ENCODE measurements around the gene OIP5. TPM values are rescaled to one million over a fixed set of nuclear protein-coding genes. Genes with fewer than 3 reads are reported as not detected.
"Not testable (repeated sequence)": the region's sequence is repeated elsewhere in the genome, so short reads cannot be mapped to it uniquely, and the experiment has no call there.

OIP5 gene
- 3.2 TPM for total RNA-seq

DNA sequence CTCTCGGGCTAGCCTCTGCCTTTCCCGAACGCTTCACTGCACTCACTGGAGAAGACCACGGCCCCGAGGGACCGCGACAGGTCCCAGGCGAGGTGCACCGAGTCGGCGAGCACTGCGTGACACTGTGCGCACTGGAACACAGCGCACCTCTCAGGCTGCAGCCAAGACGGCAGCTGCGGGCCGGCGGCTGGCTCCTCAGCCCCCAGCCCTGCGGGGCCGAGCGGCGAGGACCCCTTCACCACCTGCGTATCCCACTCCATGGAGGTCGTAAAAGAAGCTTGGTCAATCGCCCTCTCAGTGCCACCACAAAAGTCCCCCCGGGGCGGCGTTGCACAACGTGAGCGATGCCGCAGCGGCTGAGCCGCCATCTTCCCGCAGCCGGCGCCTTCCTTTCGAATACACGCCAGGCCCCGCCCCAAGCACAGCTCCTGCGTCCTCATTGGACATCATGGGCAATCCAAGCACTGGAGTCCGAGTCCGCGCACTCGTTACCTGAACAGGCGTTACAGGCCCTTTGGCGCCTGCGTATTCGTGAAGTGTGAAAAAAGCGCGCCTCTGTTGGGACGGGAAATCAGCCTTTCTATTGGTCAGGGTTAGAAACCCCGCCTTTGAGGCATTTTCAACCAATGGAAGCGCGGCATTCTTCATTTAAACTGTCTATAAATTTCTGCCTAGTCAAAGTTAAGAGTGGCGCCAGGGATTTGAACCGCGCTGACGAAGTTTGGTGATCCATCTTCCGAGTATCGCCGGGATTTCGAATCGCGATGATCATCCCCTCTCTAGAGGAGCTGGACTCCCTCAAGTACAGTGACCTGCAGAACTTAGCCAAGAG is at the start of gene OIP5, which contains the start of gene NUSAP1:
OIP5 (minus strand) TSS at position 398 of the 832 bp plus-strand sequence; CDS start at position 368, 30 bp downstream.
NUSAP1 (plus strand) TSS at position 688 of the 832 bp plus-strand sequence; CDS start at position 765, 77 bp downstream.
- DNase-seq: peak; percentile 99

DNA sequence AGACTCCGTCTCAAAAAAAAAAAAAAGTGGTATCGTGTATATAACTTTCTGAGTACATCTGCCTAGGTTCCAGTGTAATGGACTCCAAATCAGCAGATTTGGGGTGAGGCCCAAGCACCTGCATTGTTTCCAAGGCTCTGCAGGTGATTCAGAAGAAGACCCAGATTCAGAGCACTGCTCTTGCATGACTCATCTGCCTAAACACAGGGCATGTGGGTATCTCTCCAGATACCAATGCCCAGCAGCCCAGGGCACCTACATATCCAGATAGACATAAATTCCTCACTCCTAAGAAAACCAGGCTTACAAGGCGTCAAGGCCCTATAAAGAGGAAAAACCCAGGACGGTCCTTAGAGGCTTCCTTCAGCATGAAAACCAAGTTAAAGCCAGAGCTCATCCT is 45.6 kb upstream of the OIP5 start:
- no peak for DNase-seq

DNA sequence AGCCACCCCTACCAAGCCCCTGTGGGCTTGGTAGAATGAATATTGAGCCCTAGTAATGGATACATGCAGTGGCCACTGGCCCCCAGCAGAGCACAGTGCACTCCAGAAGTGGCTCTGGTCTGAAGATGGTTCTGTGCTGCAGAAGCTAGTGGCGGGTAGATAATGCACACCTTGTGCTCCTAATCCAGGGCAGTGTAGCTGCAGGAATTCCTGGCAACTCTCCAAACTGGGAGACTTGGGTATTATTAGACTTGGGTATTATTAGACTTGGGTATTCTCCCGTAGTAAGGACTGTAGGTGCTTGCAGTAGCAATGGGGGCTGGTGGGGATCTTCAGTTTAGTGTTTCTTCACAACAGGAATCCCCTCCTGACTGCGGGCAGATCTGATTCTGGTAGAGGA is 35.0 kb upstream of the OIP5 start:
- DNase-seq: no peak

DNA sequence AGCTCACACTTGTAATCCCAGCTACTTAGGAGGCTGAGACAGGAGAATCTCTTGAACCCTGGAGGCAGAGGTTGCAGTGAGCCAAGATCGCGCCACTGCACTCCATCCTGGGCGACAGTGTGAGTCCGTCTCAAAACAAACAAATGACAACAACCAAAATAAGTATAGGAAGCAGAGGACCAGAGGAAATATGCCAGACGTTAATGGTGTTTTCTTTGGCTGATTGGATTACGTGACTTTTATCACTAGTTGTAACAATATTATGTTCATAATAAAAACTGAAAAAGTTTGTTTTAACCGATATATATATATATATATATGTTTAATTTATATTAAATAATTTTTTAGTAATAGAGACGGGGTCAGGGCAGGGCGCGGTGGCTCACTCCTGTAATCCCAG is 22.0 kb upstream of the OIP5 start:
- no peak for DNase-seq

DNA sequence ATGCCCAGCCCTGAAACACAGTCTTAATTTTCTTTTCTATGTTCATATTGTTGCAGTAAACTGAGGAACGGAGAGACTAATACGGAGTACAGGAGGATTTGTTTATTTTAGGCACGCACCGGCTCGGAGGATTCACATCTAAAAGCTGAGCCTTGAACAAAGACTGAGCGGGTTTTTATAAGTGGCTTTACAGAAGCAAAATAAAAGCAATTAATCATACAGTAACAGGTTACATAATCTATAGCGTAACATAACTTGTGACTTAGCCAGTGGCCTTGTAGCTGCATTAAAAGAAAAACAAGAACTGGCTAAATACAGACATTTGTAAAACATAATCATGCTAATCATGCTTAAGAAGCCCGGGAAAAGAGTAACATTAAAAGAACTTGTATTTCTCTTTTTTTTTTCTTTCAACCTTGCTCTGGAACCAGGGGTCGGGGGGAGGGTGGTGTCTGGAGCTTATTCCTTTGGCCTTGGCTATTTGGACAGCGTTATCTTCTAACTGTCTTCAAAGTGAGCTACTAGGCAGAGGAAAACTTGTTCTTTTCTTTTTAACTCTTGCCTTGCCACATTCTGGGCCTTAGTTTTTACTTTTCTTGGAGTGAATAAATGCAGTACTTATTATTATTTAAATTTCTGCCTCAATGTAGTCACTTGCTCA is 17.8 kb upstream of the OIP5 start:
- no peak for DNase-seq

DNA sequence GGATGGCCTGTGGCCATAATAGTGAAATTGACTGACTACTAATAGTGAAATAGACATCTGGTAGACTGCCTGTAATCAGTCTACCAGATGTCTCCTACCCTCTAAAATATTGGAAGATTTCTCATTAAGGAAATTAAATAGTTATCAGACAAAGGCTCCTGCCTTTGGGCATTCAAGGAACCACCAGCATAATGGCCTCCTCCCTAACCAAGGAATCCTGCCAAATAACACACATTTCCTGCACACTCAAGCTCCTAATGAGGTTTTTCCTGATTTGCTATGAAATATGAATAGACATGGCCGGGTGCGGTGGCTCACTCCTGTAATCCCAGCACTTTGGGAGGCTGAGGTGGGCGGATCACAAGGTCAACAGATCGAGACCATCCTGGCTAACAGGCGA is 14.8 kb upstream of the OIP5 start:
- no peak for DNase-seq

DNA sequence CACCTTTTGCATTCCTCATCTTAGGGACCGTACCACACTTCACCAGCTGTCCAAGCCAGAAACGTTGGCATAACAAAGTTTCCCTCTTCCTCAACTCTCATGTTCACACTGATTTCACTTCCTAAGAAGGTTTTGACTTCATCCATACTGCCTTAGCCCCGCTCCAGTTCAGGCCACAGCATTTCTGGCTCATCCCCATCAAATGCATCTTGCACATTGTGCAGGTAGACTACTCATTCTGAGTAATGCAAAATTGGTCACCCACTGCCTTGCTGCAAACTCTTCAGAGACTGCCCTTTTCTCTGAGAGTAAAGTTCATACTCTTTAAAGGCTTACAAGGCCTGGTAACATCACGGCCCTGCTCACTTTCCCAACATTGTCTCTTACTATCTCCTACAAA is 9.1 kb upstream of the OIP5 start:
- no peak for DNase-seq

DNA sequence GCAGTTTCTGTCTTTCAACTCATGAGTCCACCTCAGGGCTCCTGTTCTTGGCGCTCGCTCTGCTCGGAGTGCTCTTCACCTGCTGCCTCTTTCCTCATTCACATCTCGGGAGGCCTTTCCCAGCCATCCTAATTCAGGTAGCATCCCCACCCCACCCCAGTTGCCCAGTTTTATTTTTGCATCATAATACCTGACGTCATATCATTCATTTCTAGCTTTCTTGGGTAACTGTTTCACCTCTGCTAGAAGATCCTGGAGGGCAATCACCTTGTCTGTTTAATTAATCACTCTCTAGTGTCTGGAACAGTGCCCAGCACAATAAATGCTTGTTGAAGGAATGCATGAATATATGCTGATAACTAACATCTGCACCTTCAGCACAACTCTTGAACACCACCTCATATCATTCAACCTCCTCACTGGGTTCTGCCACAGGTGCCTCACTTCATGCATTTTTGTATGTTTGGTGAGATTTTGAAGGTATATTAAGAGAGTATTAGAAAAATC is 7.9 kb upstream of the OIP5 start:
- no peak for DNase-seq

DNA sequence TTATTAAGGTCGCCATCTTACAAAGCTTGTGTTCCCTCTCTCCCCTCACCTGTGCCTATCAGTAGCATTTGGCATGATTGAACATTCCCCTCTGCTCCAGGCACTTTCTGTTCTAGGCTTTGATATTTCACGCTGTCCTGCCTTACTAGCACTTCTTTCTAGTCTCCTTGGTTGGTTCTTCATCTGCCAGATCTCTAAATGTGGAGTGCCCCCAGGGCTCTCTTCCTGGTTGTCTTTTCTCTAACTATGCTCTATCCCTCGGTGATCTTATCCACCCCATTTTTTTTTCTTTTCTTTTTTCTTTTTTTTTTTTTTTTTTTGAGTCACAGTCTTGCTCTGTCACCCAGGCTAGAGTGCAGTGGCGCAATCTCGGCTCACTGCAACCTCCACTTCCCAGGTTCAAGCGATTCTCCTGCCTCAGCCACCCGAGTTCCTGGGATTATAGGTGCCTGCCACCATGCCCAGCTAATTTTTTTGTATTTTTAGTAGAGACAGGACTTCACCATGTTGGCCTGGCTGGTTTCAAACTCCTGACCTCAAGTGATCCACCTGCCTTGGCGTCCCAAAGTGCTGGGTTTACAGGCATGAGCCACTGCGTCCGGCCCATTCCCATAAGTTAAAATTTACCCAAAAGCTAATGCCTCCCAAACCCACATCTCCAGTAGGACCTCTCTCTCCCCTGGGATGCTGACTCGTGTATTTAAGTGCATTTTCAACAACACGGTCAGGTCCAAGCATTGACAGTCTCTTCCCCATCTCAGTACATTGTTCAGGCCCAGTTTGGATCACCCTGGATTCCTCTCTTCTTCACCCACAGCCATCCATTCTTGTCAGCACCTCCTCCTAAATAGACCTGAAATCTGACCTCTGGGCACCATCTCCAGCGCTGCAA is 5.5 kb upstream of the OIP5 start:
- DNase-seq: no peak

DNA sequence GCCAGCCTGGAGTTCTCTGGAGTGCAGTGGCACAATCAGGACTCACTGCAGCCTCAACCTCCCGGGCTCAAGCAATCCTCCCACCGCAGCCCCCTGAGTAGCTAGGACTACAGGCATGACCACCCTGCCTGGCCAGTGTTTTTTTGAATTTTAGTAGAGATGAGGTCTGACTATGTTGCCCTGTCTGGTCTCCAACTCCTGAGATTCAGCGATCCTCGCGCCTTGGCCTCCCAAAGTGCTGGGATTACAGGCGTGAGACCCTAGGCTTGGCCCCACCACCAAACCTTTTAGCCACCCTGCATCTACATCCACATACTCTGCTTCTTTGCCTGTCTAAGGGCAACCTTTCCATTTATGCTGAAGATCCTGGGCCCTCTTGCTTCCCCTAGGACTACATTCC is 4.7 kb upstream of the OIP5 start:
- DNase-seq: no peak

DNA sequence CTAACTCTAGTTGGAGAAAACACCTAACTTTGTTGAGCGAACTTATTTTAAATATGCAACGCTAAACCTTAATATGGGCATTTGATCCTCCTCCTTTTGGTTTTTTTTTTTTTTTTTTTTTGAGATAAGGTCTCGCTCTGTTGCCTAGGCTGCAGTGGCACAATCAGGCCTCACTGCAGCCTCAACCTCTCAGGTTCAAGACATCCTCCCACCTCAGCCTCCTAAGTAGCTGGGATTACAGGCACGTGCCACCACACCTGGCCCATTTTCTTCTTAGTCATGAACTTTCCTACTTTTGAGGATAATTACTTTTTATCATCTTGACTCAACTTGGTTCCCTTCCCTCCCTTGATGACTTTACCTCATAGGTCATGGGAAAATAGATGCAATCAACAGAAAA is 4.2 kb upstream of the OIP5 start:
- no peak for DNase-seq

DNA sequence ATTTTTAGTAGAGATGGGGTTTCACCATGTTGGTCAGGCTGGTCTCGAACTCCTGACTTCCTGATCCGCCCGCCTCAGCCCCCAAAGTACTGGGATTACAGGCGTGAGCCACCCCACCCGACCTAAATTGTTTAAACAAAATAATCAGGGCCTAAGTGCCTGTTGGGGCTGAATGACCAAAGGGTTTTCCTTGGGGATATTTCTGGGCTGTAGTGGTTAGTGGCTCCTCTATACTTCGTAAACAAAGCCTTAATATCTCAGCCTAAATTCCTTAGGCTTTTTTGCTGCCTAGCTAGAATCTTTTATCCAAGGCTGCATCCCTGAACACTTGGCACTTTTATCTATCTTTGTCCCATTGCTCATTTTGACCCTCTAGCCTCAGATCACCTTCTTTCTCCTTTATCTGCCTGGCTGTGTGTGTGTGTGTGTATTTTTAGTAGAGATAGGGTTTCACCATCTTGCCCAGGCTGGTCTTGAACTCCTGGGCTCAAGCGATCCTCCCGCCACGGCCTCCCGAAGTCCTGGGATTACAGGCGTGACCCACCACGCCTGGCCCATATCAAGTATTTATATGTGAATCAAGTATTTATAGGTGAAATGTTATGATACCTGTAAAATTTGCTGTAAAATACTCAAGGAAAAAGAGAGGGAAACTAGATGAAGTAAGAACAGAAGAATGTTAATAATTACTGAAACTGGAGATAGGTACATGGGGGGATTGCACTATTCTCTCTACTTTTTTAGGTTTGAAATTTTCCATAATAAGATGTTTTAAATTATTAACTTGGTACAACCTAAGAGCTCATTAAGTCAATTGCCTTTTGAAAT is 2.1 kb upstream of the OIP5 start:
- DNase-seq: no peak

DNA sequence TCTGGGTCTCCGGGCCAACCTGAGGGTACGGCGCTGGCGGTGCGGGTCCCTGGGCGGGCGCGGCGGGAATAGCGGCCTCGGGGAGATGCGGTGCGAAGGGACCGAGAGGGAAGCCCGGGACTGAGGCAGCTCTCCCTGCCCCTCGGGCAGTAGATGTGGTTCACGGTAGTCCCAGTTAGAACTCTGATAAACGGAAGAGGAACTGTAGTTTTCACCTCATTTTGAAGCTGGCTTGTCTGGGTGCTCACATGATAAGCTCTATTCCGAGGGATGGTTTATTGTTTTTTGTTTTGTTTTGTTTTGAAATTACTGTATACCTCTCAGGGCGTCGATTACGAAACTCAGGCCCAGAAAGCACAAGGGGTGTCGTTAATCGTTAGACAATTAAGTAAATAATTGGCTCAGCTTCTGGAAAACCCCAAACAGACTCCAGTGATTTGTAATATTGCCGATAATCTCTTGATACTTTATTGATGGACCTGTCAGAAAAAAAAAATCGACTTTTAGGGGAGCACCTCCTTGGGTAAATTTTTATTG is 703 bp upstream of the OIP5 start:
- no peak for DNase-seq

DNA sequence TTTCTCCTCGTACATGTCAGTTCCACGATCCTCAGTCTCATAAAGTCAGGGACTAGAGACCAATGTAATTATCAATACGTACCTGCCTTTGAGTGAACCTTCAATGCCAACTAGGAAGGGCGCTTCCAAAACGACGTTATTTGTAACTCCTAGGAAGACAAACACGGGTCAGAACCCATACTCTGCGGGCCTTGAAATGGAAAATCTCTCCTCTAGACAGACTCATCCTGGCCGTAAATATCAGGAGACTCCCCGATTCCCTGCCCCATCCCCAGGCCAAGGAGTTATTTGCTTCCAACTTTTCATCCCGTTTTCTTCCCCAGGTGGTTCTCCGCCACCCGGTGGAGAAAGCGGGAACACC is 578 bp downstream of the OIP5 start:
- peak; percentile 40 for DNase-seq

DNA sequence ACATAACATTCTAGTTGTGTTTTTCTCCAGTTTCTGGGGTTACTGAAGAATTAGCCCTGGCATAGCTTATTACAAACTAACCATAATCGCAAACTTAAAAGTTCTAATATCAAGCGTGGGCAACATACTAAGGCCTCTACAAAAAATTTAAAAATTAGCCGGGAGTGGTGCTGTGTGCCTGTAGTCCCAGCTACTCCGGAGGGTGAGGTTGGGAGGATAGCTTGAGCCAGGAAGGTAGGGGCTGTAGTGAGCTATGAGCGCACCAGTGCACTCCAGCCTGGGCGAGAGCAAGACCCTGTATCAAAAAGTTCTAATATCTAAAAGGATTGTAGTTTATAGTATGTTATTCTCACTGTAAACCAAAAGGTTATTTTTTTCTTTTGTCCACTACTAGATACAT is 1.1 kb downstream of the OIP5 start:
- DNase-seq: no peak

DNA sequence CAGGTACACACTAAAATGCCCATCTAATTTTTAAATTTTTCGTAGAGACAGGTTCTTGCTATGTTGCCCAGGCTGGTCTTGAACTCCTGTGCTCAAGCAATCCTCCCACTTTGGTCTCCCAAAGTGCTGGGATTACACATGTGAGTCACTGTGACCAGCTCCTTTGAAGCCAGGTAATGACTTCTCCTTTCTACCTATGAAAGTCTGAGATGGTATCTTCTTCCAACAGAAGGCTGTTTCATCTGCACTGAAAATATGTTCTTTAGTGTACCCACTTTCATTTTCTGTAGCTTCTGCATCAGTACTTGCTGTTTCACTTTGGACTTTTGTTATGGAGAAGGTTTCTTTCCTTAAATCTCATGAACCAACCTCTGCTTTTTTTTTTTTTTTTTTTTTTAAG is 8.8 kb downstream of the OIP5 start:
- DNase-seq: no peak

DNA sequence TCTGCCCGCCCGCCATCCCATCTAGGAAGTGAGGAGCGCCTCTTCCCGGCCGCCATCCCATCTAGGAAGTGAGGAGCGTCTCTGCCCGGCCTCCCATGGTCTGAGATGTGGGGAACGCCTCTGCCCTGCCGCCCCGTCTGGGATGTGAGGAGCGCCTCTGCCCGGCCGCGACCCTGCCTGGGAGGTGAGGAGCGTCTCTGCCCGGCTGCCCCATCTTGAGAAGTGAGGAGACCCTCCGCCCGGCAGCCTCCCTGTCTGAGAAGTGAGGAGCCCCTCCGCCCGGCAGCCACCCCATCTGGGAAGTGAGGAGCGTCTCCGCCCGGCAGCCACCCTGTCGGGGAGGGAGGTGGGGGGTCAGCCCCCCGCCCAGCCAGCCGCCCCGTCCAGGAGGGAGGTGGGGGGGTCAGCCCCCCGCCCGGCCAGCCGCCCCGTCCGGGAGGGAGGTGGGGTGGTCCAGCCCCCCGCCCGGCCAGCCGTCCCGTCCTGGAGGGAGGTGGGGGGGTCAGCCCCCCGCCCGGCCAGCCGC is 11.5 kb downstream of the OIP5 start:
- not testable (repeated sequence) for DNase-seq

DNA sequence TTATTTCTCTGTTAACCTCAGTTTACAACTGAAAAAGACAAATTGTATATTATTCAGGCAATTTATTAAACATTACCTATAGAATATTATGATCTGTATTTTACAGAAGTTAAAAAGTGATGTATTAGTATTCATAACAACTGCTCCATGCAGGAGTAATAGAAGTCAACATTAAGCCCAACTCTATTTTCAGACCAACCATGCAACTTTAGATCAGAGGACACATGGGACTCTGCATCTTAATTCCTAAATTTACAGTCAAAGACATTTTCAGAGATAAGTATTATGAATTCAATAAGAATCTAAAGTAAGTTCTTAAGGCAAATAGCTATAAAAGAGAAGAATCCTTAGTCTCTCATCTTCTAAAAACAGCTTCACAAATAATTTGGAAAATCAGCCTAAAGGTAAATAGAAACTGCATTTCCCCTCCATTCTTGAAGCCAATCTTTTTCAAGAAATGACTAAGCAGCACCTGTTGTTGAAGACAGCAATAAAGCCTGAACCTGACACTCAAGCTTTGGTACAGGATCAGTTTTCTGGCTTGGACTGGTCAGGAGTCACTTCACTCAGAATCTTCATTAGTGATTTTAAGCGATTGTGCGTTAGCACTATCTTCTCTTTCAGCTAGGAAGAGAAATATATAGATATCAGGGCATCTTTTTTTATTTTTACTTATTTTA is 23.0 kb downstream of the OIP5 start:
- no peak for DNase-seq

DNA sequence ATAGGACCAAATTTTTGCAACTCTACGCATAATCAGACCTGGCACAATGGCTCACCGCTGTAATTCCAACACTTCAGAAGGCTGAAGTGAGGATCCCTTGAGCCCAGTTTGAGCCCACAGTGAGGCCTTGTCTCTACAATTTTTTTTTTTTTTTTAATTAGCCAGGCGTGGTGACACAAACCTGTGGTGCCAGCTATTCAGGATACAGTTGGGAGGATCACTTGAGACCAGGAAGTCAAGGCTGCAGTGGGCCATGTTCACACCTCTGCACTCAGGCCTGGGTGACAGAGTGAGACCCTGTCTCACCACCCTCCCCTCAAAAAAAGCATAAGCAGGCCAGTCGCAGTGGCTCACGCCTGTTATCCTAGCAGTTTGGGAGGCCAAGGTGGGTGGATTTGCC is 24.7 kb downstream of the OIP5 start:
- DNase-seq: no peak

DNA sequence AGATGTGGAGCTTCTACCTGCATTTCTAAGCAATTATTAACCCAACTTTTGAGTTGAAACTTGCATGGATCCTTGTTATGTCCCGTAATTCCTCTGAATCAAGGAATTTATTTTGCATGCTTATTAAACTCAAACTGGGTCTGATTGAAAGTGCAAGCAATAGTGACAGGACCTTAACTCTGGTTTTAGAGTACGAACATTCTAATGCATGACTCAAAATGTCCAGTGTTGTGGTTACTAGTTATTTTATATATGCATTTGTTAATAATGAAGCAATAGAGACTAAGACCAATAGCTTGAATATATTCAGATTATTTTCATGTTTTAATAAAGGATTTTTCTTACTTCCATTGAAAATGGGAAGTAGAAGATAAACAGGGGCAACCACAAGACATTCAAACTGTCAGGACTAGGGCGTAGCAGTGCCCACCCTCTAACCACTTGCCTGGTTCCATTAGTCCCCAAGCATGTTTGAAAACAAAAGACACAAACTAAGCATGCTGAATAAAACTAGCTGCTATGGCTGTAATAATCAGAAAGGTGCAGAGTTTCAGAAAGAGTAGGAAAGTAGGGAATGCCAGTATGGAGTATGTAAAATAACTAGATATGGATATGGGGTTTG is 28.1 kb downstream of the OIP5 start:
- DNase-seq: no peak
